Stimulated activated naive CD8-positive, alpha-beta T cell treated with anti-CD3 and anti-CD28 coated beads, Interleukin-15, amount 100 ng/mL, for 72 hours (primary cell): ENCODE data around the gene FGFRL1.
A peak's percentile ranks its signal among the peaks of the same experiment; 100 is the strongest.
"Not testable (repeated sequence)": the region's sequence is repeated elsewhere in the genome, so short reads cannot be mapped to it uniquely, and the experiment has no call there.

ENCODE experiments used
- ATAC-seq: fragments of 150-1000 bp; cut with Tn5 transposase; 2 replicates; pipeline ENCODE4 v1.10.0; 2021; ENCODE audit warnings: mild to moderate bottlenecking, moderate library complexity
- DNase-seq, 2 donors: peaks; one replicate each; pipeline ENCODE4 v3.0.0; 2021 to 2022
- H3K27ac Mint-ChIP-seq, 2 donors: one replicate each; pipeline ENCODE4 v1.8.0; 2022; ENCODE audit warnings: mild to moderate bottlenecking in 2 of 2, mixed read lengths in 2 of 2, moderate library complexity in 2 of 2
- H3K27me3 Mint-ChIP-seq: one replicate; pipeline ENCODE4 v1.8.0; 2022; ENCODE audit warnings: mixed read lengths
- H3K4me1 Mint-ChIP-seq: one replicate; pipeline ENCODE4 v1.8.0; 2022; ENCODE audit warnings: mild to moderate bottlenecking, mixed read lengths
- H3K4me3 Mint-ChIP-seq, 2 donors: one replicate each; pipeline ENCODE4 v1.8.0; 2022; ENCODE audit warnings: mild to moderate bottlenecking in 2 of 2, mixed read lengths in 2 of 2, moderate library complexity in 1 of 2
- H3K9me3 Mint-ChIP-seq, 2 donors: one replicate each; pipeline ENCODE4 v1.8.0; 2022; ENCODE audit warnings: mixed read lengths in 2 of 2

FGFRL1 gene

GRCh38 chr4:1053080-1053661 is 41.7 kb downstream of the FGFRL1 start:
- ATAC-seq, result no peak
- DNase-seq, result peak in 1 of 2 donors; percentile 7
- H3K4me1 Mint-ChIP-seq, result peaks cover 13% of the 10 kb centered on the region
- no peaks in the 10 kb centered on the region for H3K9me3 Mint-ChIP-seq
- peaks cover 16% of the 10 kb centered on the region for H3K27me3 Mint-ChIP-seq
- H3K4me3 Mint-ChIP-seq, result no peak overlapping the region
- no peak overlapping the region for H3K27ac Mint-ChIP-seq

- H3K27me3 Mint-ChIP-seq, DNase-seq, ATAC-seq, H3K9me3 Mint-ChIP-seq, H3K4me3 Mint-ChIP-seq, H3K27ac Mint-ChIP-seq: not testable (repeated sequence)
- peaks cover 13% of the 10 kb centered on the region for H3K4me1 Mint-ChIP-seq
These were observed 42.5 kb downstream of the FGFRL1 start for GRCh38 chr4:1053891-1054290.

- H3K27ac Mint-ChIP-seq, H3K4me3 Mint-ChIP-seq, H3K9me3 Mint-ChIP-seq, ATAC-seq, H3K27me3 Mint-ChIP-seq, DNase-seq: not testable (repeated sequence)
- peaks cover 13% of the 10 kb centered on the region for H3K4me1 Mint-ChIP-seq
These were observed 43.3 kb downstream of the FGFRL1 start for GRCh38 chr4:1054696-1055242.

GRCh38 chr4:1055243-1055701 is 43.8 kb downstream of the FGFRL1 start:
- H3K4me3 Mint-ChIP-seq, result peak overlapping the region; percentile 74 to 75
- DNase-seq, H3K9me3 Mint-ChIP-seq, H3K27me3 Mint-ChIP-seq: not testable (repeated sequence)
- peak overlapping the region in 1 of 2 donors; percentile 34 for H3K27ac Mint-ChIP-seq
- peaks cover 13% of the 10 kb centered on the region for H3K4me1 Mint-ChIP-seq
- peak; percentile 53 for ATAC-seq

GRCh38 chr4:1055721-1056590 is 44.5 kb downstream of the FGFRL1 start:
- Mint-ChIP-seq H3K4me3 (peak overlapping the region; percentile 74 to 75), H3K27me3 (no peaks in the 10 kb centered on the region), H3K4me1 (peaks cover 13% of the 10 kb centered on the region), H3K9me3 (no peaks in the 10 kb centered on the region), H3K27ac (peak overlapping the region; percentile 85 to 92)
- peak; percentile 73 to 83 for DNase-seq
- ATAC-seq, result peak; percentile 100

GRCh38 chr4:1056671-1057402 is 45.4 kb downstream of the FGFRL1 start:
- Mint-ChIP-seq H3K9me3 (no peaks in the 10 kb centered on the region), H3K27ac (no peak overlapping the region), H3K4me1 (peaks cover 17% of the 10 kb centered on the region), H3K4me3 (no peak overlapping the region), H3K27me3 (peaks cover 7% of the 10 kb centered on the region)
- ATAC-seq (no peak), DNase-seq (no peak)

- no peak for ATAC-seq
- H3K27me3 Mint-ChIP-seq, result peaks cover 11% of the 10 kb centered on the region
- H3K27ac Mint-ChIP-seq, result no peak overlapping the region
- no peak overlapping the region for H3K4me3 Mint-ChIP-seq
- DNase-seq, result no peak
- H3K9me3 Mint-ChIP-seq, result no peaks in the 10 kb centered on the region
- peaks cover 22% of the 10 kb centered on the region for H3K4me1 Mint-ChIP-seq
These were observed 45.9 kb downstream of the FGFRL1 start for GRCh38 chr4:1057403-1057745.

GRCh38 chr4:1058198-1058996 is 47.0 kb downstream of the FGFRL1 start:
- Mint-ChIP-seq H3K27me3 (peaks cover 11% of the 10 kb centered on the region), H3K4me1 (peaks cover 23% of the 10 kb centered on the region), H3K4me3 (no peak overlapping the region), H3K27ac (no peak overlapping the region), H3K9me3 (peaks cover 0 to 4% of the 10 kb centered on the region in 2 donors)
- ATAC-seq, result no peak
- DNase-seq, result no peak

GRCh38 chr4:1058997-1059665 is 47.7 kb downstream of the FGFRL1 start:
- Mint-ChIP-seq H3K4me3 (no peak overlapping the region), H3K27ac (no peak overlapping the region), H3K9me3 (peaks cover 0 to 4% of the 10 kb centered on the region in 2 donors), H3K4me1 (peaks cover 23% of the 10 kb centered on the region), H3K27me3 (peaks cover 15% of the 10 kb centered on the region)
- DNase-seq, result no peak
- no peak for ATAC-seq

- Mint-ChIP-seq H3K27me3 (peaks cover 25% of the 10 kb centered on the region), H3K4me3 (no peak overlapping the region), H3K4me1 (peaks cover 23% of the 10 kb centered on the region), H3K9me3 (peaks cover 7 to 9% of the 10 kb centered on the region in 2 donors), H3K27ac (no peak overlapping the region)
- ATAC-seq (no peak), DNase-seq (no peak)
These were observed 48.7 kb downstream of the FGFRL1 start for GRCh38 chr4:1060121-1060520.

GRCh38 chr4:1060621-1061020 is 49.2 kb downstream of the FGFRL1 start:
- Mint-ChIP-seq H3K4me1 (peaks cover 20% of the 10 kb centered on the region), H3K9me3 (peaks cover 7 to 9% of the 10 kb centered on the region in 2 donors), H3K4me3 (no peak overlapping the region), H3K27me3 (peaks cover 30% of the 10 kb centered on the region), H3K27ac (peak overlapping the region in 1 of 2 donors; percentile 8)
- ATAC-seq, result no peak
- no peak for DNase-seq

- Mint-ChIP-seq H3K9me3 (peaks cover 7 to 9% of the 10 kb centered on the region in 2 donors), H3K27ac (no peak overlapping the region), H3K4me3 (no peak overlapping the region), H3K27me3 (peaks cover 31% of the 10 kb centered on the region), H3K4me1 (peaks cover 14% of the 10 kb centered on the region)
- ATAC-seq, result no peak
- no peak for DNase-seq
These were observed 49.8 kb downstream of the FGFRL1 start for GRCh38 chr4:1061056-1061700.

GRCh38 chr4:1061760-1062159 is 50.3 kb downstream of the FGFRL1 start:
- Mint-ChIP-seq H3K9me3 (peaks cover 7 to 9% of the 10 kb centered on the region in 2 donors), H3K27ac (peak overlapping the region in 1 of 2 donors; percentile 0), H3K4me1 (peaks cover 10% of the 10 kb centered on the region), H3K4me3 (no peak overlapping the region), H3K27me3 (peaks cover 31% of the 10 kb centered on the region)
- no peak for ATAC-seq
- no peak for DNase-seq

GRCh38 chr4:1062419-1062818 is 51.0 kb downstream of the FGFRL1 start:
- peak overlapping the region in 1 of 2 donors; percentile 1 for H3K27ac Mint-ChIP-seq
- ATAC-seq (no peak), DNase-seq (no peak)
- peaks cover 31% of the 10 kb centered on the region for H3K27me3 Mint-ChIP-seq
- H3K4me3 Mint-ChIP-seq, result peak overlapping the region in 1 of 2 donors; percentile 14
- peaks cover 10% of the 10 kb centered on the region for H3K4me1 Mint-ChIP-seq
- H3K9me3 Mint-ChIP-seq, result peaks cover 7 to 9% of the 10 kb centered on the region in 2 donors
